GM21529 (cell line): ENCODE data around the gene MAP3K5.

Source experiments
- ATAC-seq: cut with Tn5 transposase; IDR thresholded peaks from one replicate; pipeline ENCODE4 v1.9.1; 2021; ENCODE audit not compliant: unreplicated experiment

The MAP3K5 gene

DNA sequence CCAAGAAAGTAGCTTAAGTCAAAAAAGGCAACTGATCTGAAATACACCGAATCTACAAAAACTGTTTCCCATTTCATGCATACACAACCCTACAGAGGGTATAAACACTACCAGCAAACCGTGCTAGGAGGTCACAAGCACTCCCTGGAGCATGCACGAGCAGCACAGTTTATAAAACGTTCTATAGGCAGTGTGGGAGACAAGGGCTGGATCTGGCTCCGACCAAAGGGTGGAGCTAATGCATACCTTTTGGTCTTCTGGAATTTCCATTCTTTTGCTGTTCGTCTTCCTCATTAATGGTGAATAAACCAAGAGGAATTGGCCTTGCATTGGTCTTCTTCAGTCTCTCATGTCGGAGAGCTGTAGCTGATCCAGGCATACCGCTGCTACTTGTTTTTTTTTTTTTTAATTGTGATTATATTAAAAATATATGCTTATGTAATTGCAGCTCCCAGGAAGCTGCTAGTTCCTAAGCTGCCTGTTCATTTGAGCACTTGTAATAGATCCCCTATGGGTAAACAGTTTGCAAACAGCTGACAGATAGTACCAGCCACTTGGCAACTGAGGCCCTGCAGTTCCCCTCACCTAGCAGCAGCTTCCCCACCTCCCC lies 266.6 kb downstream of the MAP3K5 start:
- no peak for ATAC-seq

DNA sequence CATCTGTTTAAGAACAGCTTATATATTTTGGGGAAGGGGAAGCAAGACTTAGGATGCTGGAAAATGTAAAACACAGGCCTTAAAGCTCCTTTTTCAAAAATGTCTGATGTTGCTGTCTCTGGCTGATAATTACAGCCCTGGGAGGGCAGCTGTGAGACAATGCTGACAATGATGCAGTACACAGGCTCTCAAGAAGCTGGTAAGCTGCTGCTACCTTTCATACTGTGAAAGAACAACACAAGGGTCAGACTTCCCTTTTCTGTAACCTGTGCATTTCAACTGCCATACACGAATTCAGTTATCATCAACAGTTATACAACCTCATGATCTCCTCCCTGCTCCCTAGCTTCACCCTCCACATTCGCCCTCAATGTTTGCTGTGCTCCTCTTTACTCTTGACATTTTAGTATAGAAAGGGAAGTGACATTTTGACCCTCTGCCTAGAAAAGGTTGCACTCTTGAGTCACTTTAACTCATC lies 267.3 kb downstream of the MAP3K5 start:
- no peak for ATAC-seq

- ATAC-seq, result no peak
These were observed 267.8 kb downstream of the MAP3K5 start for GRCh38 chr6:136524339-136524935.

- no peak for ATAC-seq
These were observed 269.1 kb downstream of the MAP3K5 start for GRCh38 chr6:136523196-136523595.

DNA sequence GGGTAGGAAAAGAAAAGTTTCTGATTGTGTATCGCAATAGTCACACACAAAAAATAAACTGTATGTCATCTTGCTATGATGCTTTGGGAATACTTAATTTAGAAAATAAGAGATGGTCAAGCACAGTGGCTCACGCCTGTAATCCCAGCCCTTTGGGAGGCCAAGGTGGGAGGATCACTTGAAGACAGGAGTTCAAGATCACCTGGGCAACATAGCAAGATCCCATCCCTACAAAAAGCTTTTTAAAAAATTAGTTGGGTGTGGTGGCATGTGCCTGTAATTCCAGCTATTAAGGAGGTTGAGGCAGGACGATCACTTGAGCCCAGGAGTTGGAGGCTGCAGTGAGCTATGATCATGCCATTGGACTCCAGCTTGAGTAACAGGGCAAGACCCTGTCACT lies 269.6 kb downstream of the MAP3K5 start:
- ATAC-seq, result no peak

GRCh38 chr6:136521911-136522310 lies 270.4 kb downstream of the MAP3K5 start:
- ATAC-seq, result no peak

DNA sequence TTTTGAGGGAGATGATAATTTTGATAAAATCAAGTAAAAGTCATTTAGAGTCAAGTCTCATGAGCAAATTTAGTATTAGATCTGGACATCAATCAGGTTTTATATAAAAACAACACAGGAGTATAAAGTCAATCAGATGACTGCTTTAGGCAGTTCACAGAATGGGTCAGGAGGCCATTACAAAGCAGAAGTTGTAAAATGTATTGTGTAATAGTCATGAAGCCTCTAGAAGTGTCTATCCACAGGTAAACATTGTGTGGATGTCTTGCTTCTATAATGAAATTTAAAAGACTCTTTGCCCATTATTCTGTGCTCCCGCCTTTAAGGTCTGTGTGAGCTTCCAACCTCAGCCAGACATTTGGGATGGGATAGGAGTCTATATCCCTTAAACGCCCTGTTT lies 270.9 kb downstream of the MAP3K5 start:
- no peak for ATAC-seq

GRCh38 chr6:136520517-136520916 lies 271.8 kb downstream of the MAP3K5 start:
- ATAC-seq, result no peak

- no peak for ATAC-seq
These were observed 274.7 kb downstream of the MAP3K5 start for GRCh38 chr6:136517582-136517981.

GRCh38 chr6:136517002-136517401 lies 275.3 kb downstream of the MAP3K5 start:
- ATAC-seq, result no peak

DNA sequence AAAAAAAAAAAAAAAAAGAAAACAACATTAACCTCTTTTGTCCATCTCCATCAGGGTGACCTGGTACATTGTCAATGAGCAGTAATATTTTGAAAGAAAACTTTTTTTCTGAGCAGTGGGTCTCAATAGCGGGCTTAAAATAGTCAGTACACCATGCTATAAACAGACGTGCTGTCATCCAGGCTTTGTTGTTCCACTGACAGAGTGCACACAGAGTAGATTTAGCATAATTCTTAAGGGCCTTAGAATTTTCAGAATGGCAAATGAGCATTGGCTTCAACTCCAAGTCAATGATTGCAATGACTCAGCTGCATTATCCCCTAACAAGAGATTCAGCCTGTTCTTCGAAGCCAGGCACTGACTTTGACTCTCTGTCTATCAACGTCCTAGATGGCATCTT lies 277.7 kb downstream of the MAP3K5 start:
- no peak for ATAC-seq

DNA sequence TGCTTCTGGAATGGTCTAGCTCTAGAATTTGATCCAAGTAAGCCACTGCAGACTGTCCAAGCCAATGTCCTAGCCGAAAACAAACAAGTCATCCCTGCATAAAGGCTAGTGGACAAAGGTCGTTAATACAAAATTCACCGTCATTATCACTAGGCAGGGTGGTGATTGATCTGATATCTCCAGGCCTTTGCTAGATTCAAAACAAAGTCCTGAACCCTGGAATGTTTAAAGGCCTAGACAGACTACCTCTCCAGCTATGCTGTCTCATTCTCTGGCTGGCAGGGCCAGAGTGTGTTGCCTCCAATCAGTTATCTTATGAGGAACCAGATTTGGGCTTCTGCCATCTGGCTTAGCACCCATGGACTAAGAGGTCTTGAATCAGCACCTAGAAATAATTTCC lies 280.4 kb downstream of the MAP3K5 start:
- ATAC-seq, result no peak

DNA sequence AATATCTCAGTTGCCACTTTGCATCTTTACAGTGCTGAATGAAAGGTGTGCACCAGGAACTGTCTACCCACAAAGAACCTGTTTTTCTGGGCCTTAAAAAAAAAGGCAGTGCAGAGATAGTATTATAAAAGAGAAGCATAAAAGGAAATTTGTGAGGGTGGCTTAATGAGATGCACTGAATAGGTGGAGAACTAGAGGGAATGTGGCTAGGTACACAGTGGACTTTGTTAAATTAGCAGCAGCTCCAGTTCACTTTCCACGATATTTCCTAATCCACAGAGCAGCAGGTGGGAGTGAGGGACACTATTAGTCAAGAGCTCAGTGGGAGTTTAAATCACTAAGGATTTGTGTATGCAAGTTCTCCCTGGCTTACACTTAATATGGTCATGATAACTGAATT lies 280.9 kb downstream of the MAP3K5 start:
- ATAC-seq, result no peak

DNA sequence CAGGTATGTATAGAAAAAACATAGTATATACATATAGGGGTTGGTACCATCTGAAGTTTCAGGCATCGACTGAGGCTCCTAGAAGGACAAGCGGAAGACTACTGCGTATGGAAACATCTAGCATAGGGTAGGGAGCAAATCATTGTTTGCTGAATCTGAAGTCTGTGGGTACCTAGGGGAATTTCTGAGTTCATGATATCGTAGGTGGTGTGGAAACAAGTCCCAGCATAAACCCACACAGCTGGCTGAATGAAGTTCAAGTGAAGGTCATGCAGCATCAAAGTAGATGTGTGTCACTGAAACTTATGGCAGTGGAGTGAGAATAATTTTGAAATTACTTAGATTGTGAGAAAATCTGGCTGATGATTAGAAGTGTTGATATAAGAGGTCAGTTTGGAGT lies 281.5 kb downstream of the MAP3K5 start:
- no peak for ATAC-seq

GRCh38 chr6:136510299-136510698 lies 282.0 kb downstream of the MAP3K5 start:
- ATAC-seq, result no peak

- no peak for ATAC-seq
These were observed 283.4 kb downstream of the MAP3K5 start for GRCh38 chr6:136508725-136509392.
